Suppressor macrophage treated with lipopolysaccharide for 1 hour (primary cell): ENCODE measurements around the gene CCDC141.
A peak's percentile ranks its signal among the peaks of the same experiment; 100 is the strongest.

Experiments used
- DNase-seq, 3 donors: peaks; one replicate each; pipeline ENCODE4 v3.0.0-alpha.2; 2020 to 2022

Gene CCDC141

DNA sequence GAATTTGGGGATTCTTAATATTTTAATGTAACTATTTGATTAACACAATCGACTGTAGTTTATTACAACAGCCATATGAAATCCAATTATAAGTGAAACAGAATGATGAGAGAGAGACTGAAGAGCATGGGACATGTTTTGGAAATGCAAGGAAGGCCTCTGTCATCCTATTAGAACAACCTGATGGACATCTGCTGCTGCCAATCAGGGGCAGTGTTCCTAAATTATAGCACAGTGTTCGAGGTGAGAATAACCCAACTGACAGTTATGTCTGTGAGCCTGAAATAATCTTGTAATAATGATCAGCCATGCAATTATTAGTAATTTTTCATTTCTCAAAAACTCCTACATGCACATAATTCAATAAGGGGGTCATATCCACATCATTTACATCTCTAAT, 73.6 kb downstream of the CCDC141 start:
- no peak for DNase-seq

DNA sequence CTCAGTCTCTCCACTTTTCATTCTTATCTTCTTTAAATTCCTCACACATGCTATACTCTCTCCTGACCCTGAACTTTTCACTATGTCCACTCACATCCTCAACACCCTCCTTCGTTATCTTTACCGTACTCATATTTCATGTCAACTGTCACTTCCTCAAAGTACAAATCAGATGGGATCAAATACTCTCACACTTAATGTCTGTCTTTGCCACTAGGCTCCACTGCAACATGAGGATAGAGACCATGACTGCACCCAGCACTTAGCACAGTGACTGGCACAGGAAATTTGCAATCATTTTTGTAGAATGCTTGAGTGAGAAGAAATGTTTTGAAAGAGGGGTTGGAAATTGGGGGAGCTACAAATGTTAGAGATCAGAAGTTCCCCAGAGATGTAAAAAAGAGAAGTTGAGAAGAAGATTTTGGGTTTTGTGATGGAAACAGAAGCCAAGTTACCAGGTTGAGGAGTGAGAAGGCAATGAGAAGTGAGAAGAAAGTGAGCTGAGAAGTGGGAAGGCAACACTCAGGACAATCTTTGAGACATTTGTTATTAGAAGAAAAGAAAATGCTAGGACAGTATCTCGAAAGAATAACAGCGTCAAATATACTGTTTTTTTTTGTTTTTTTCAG, 87.0 kb downstream of the CCDC141 start:
- no peak for DNase-seq

DNA sequence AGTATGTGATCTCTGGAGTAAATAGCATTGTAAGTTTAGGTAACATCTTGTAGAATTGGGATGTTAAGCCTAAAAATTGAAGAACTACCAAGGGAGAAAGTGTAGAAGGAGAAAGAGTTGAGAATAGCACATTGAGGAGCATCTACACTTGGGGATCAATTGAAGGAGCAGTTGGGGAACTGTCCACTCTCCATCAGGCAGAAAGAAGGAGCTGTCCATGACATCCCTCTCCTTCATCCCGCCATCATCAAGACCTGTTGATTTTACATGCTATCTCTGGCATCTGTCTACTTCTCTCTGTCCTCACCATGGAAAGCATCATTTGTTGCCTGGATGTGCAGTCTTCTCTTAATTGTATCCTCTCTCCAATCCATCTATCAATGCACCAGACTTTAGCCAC, 87.8 kb downstream of the CCDC141 start:
- no peak for DNase-seq

- DNase-seq, result no peak
These were observed 95.9 kb downstream of the CCDC141 start for GRCh38 chr2:178954049-178954448.

DNA sequence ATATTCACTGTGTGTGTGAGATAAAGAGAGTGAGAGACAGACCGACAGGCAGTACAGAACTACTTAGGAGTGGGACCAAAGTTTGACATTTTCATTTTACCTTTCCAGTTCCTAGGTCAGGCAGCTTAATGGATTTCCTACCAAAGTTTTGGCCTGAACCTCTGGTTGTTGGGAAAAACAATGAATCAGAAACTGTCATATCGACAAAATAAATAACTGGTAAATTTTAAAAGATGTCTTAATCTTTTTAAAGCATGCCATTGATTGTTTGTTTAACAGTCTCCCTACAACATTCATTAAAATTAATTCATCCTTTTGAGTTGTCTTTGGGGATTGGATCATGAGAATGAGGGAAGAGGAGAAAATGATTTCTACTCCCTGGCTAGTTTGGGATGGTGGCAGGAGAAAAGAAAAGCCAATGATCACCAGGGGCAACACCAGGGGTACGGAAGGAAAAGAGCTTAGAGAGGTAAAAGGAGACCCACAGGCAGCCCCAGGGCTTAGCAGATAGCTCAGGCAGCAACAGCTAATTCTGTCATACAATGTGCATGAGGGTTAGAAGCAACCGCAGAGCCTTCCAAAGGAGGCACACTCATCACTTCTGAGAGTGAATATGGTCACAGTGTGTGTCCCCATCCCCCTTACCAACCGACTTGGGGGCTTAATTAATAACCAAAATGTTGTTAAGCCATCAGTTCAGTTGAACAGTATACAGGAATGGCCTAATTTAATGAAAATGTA, 98.5 kb downstream of the CCDC141 start:
- DNase-seq, result no peak

GRCh38 chr2:178949584-178949983, 100.4 kb downstream of the CCDC141 start:
- no peak for DNase-seq

- no peak for DNase-seq
These were observed 100.8 kb downstream of the CCDC141 start for GRCh38 chr2:178949151-178949550.

DNA sequence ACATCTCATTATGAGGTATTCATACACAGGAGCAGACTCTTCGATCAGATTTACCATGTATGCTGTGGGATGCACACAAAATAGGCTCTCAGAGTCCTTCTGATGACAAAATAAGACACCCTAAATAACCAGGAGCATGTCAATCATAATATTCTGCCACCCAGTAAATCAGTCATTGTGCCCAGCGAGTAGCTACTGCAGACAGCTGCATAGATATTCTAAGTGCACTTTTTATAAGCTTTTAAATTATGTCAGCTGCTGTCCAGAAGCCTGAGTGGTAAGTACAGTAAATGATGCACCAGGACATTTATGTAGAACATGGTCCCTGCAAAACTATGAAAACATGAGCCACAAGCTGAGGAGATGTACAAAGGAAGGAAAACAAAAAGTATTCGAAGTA, 102.9 kb downstream of the CCDC141 start:
- DNase-seq, result no peak

DNA sequence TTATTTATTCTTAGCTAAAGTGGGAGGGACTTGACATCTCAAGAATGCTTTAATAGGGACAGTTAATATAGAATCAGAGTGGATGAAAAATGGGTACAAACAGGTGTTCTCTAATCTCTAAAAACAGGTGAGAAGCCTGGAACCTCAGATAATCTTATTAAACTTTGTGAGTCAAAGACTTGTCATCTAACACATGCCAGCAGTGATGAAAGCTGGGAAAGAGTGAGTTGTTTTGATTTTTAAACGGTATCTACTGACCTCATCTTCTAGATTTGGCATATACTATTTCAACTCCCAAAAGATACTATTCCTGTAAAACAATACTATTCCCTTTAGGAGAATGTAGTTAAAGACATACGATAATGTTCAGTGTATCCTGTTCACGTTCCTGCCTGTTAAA, 103.4 kb downstream of the CCDC141 start:
- DNase-seq, result no peak

DNA sequence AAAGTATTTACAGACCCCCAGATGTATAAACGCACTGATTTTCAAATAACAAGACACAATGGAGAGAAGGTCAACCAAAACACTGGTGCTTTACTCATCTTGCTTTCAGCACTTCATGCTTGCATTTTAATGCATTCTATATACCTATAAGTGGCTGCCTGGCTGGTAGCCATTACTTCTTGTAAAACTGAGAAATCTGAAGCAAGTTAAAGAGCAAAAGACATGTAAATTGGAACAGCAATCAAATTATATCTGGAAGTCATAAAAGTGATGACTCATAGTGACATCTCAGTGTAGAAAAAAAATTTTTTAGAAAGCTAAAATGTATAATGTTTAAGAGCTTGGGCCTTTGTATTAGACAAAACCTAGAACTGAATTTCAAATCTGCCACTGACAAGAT, 106.2 kb downstream of the CCDC141 start:
- no peak for DNase-seq

DNA sequence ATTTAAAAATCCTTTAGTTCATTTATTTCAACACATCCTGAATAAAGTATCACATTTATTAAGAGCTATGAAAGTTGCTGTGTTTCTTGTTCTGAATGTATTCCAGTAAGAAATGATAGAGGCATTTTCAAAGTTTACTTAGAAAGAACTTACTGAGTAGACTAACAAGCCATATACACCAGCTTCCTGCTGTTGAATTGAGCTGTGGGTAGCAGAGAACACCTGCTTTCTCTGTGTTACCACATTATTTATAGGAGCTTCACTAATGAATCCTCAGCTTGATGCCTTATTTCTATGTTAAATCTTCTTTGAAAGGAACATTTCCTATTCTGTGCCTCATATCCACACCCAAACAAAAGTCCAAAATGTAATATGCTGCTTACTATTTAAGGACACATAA, 115.4 kb downstream of the CCDC141 start:
- no peak for DNase-seq

DNA sequence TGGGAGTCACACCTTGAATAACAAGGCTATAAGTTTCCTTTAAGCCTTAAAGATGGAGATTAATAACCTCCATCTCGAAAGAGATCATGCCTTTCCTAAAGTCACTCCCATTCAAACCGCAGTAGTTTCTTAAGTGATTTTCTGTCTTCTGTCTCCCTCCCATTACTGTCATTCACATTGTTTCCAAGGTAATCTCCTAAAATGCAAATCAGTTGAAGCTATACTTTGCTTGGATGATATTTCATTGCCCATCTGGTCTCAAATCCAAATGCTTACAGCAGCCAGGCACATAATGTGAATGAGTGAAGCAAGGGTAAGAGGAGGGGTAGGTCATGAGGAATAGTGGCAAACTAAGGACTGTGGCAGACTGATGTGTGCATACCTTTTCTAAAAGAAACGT, 116.4 kb downstream of the CCDC141 start:
- DNase-seq, result no peak

DNA sequence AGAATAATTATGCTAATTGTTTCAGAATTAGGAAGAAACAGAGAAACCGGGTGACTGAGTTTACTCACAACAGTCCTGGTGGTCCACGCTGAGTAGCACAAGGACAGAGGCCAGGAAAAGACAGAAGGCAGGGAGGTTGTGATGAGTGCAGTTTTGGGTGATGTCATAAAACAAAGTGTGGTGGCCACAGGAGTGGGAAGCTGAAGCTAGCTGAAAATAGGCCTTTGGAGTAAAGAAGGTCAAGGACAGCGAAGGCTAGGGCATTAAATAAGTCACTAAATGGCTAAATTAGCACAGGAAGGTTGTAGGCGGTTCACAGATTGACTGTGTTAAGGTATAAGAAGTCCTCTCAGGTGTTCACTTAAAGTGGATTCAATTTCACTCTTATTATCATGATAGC, 121.9 kb downstream of the CCDC141 start:
- DNase-seq, result no peak

DNA sequence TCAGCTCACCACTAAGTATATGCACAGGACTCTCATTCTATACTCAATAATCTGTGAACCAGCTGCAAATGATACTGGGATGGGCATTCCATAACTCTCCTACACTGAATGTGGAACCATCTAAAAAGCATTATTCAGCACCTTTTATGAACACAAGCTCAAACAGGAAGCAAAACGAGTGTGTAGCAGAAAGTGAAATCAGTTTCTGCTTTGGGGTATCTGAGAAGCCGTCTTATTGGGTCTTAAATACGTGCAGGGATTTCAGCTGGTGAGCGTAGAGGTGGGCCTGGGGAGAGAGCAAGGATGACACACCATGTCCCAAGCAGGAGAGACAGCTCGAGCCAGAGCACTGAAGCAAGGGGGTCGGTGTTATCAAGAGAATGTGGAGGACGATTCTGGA, 122.8 kb downstream of the CCDC141 start:
- peak in 1 of 3 donors; percentile 16 for DNase-seq

DNA sequence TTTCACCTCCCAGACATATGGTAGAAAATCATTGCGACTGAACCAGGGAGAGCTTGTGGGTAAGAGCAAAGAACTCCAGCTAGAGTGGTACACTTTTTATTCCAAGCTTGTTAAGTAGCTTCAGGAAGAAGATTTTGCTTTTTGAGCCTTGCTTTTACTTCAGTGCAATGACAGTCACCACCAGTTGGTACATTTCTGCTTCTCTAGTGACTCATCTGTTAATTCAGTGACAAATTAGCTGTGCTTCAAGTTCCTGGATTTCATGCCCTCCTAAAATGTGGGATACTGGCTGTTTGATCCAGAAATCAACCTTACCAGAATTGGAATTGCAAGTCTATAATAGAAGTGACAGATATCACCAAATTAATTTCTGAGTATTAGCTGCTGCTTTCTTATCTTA, 125.1 kb downstream of the CCDC141 start:
- DNase-seq, result peak in 2 of 3 donors; percentile 10 to 23

GRCh38 chr2:178923546-178923945, 126.4 kb downstream of the CCDC141 start:
- DNase-seq, result no peak

DNA sequence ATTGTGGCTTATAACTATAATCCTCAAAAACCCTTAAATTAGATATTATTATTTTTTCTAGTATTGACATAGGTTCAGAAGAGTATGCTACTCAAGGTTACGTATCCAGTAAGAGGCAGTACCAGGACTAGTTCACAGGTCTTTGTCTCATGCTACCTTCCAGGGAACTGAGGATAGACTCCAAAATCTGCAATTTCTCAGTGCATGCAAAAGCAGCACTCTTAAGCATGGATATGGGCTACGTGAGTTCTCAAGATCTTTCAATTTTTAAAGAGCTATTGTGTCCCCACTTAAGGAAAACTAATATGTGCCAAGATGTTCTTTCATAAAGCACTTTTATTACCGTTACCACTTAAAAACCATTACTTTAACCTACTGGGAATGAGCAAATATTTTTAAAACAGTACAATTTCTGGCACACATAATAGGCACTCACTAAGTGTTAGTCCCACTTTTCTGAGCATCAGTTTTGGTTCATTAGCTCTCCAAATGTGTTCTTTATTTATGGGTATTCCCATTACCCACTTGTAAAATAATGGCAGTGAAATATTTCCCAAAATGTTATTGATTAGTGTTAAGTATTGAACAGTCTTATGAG, 128.9 kb downstream of the CCDC141 start:
- DNase-seq, result no peak

- DNase-seq, result no peak
These were observed 132.4 kb downstream of the CCDC141 start for GRCh38 chr2:178917555-178917954.

- DNase-seq, result peak in 1 of 3 donors; percentile 8
These were observed 134.3 kb downstream of the CCDC141 start for GRCh38 chr2:178915423-178916173.

DNA sequence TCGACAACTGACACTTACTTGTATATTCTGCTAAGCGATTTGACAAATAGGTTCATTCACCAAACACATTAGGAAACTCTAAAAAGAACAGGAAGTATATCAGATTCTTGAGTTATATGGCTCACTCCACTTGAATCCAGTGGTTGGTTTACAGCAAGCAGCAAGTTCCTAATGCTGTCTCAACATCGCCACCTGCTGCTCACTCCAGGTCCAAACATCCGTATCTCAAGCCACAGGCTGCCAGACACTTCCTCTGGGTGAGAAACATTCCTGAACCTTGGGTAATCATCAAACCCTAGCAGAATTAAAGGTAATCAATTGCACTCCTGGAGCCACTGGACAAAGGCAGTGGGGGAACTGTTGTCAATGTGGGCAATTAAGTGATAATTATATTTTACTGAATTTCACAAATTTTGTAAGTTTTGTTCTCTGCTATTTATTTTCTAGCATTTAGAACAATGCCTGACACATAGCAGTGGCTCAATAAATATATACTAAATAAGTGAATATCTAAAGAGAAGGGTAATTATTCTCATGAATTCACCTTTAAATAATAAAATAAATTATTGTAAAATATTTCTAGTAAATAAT, 135.6 kb downstream of the CCDC141 start:
- DNase-seq, result peak; percentile 87 to 91 (median 88)

DNA sequence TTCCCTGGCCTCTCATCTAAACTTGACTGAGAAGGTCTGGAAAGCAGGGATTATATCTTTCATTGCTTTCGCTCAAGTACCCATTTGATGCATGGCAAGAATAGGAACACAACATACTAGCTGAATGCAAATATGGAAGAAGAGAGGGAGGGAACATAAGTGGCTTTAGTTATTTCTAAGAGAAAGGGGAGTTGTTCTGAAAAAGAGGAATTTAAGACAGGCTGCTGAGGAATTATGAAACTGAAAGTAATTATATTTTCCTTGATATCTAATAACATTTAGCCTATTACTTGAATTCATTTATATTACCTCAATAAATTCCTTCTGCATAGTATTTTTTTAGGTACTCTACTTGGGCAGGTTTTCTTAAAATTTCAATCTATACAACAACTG, 136.9 kb downstream of the CCDC141 start:
- DNase-seq, result peak; percentile 17 to 69 (median 68)

GRCh38 chr2:178912416-178913048, 137.4 kb downstream of the CCDC141 start:
- DNase-seq, result peak; percentile 3 to 39 (median 31)

- DNase-seq, result no peak
These were observed 138.9 kb downstream of the CCDC141 start for GRCh38 chr2:178911039-178911438.
